Measurements from ENCODE around the gene CHMP1B. TPM values are rescaled to one million over a fixed set of nuclear protein-coding genes. Genes with fewer than 3 reads are reported as not detected.
"Not testable (repeated sequence)": the region's sequence is repeated elsewhere in the genome, so short reads cannot be mapped to it uniquely, and the experiment has no call there.

Gene CHMP1B
- total and polyA plus RNA-seq, 9 of the 15 experiments (the other 6 are each of a cell fraction or from before 2014, with no cell fraction given): 12.3 to 29.9 (median 19.0) TPM

DNA sequence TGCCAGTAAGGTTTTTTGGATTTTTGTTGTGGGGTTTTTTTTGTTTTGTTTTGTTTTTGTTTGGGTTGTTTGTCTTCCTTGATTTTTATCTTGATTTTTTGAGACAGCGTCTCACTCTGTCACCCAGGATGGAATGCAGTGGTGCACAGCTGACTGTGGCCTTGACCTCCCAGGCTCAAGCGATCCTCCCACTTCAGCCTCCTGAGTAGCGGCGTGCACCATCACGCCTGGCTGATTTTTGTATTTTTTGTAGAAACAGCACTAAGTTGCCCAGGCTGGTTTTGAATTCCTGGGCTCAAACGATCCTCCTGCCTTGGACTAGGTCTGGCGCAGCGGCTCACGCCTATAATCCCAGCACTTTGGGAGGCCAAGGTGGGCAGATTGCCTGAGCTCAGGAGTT, 40.5 kb downstream of the CHMP1B start:
- Histone ChIP-seq H3K36me3 (ENCODE audit: control insufficient read depth, insufficient read depth, low read length) (peaks cover 5% of the 10 kb centered on the region; the same call in 1 of the 3 replicates), H3K4me2 (ENCODE audit: insufficient read depth, low read length) (no peak overlapping the region), H3K9me1 (ENCODE audit: control insufficient read depth, insufficient read depth, low read length) (no peaks in the 10 kb centered on the region), H2AFZ (ENCODE audit: low read depth, low read length) (no peak overlapping the region), H3K79me2 (ENCODE audit: control insufficient read depth, insufficient read depth, low read length) (no peaks in the 10 kb centered on the region), H3K4me1 (replicated peaks in 1 of 2; ENCODE audit: control insufficient read depth in 2 of 2, insufficient read depth in 2 of 2, low read length in 2 of 2) (peaks cover 0 to 4% of the 10 kb centered on the region in 2 experiments; a peak in 3 of 5 replicates), H3K9me3 (replicated peaks; ENCODE audit: control insufficient read depth, insufficient read depth, low read depth, low read length) (no peaks in the 10 kb centered on the region), H3K27me3 (ENCODE audit: control insufficient read depth in 2 of 2, insufficient read depth in 2 of 2, low read length in 2 of 2) (no peaks in the 10 kb centered on the region), H3K9ac (ENCODE audit: insufficient read depth in 1 of 2, low read depth in 2 of 2, low read length in 2 of 2) (no peak overlapping the region), H4K20me1 (replicated peaks; ENCODE audit: control insufficient read depth, insufficient read depth, low read length) (no peaks in the 10 kb centered on the region), H3K4me3 (no peak overlapping the region), H3K27ac (ENCODE audit: extremely low read depth, low read depth, low read length) (no peak overlapping the region)
- no TSS peak for BruUV-seq (replicated peaks)
- WGBS (ENCODE audit: insufficient coverage, low coverage, missing lambda C conversion rate): 75% methylated on average over 9 of the region's 9 CpGs
- intact Hi-C loops (cut with micrococcal nuclease): no loop called here
- TF ChIP-seq PHF21A (IDR thresholded peaks at IDR 0.05; ENCODE audit: borderline replicate concordance, low read depth) (no peak), ZNF766 (CRISPR knock-in tag; conservative IDR thresholded peaks at IDR 0.05) (no peak), ZNF253 (CRISPR knock-in tag; conservative IDR thresholded peaks at IDR 0.05) (no peak), POLR3A (IDR thresholded peaks at IDR 0.05; ENCODE audit: borderline replicate concordance, extremely low read depth, insufficient read depth, insufficient read length) (no peak), KAT8 (IDR thresholded peaks at IDR 0.05; ENCODE audit: low read depth) (no peak)
- TF ChIP-seq, protein P1, sequence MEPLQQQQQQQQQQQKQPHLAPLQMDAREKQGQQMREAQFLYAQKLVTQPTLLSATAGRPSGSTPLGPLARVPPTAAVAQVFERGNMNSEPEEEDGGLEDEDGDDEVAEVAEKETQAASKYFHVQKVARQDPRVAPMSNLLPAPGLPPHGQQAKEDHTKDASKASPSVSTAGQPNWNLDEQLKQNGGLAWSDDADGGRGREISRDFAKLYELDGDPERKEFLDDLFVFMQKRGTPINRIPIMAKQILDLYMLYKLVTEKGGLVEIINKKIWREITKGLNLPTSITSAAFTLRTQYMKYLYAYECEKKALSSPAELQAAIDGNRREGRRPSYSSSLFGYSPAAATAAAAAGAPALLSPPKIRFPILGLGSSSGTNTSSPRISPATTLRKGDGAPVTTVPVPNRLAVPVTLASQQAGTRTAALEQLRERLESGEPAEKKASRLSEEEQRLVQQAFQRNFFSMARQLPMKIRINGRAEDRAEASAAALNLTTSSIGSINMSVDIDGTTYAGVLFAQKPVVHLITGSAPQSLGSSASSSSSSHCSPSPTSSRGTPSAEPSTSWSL (CRISPR knock-in tag; IDR thresholded peaks at IDR 0.05; ENCODE audit: borderline replicate concordance): no peak
- TF ChIP-seq, protein P2, sequence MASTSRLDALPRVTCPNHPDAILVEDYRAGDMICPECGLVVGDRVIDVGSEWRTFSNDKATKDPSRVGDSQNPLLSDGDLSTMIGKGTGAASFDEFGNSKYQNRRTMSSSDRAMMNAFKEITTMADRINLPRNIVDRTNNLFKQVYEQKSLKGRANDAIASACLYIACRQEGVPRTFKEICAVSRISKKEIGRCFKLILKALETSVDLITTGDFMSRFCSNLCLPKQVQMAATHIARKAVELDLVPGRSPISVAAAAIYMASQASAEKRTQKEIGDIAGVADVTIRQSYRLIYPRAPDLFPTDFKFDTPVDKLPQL (IDR thresholded peaks at IDR 0.05; ENCODE audit: extremely low read depth, insufficient read length): no peak
- ChIA-PET CTCF (ENCODE audit: low intra/inter-chr PET ratio) (no interaction called here), POLR2A (interaction anchor here (0.6 to 1.4 kb wide), 4 partner anchors 11 to 416 kb away, joined by 3 to 6 read pairs (median 4); no protein-coding TSS in a partner anchor)
- ATAC-seq (no peak), DNase-seq (ENCODE audit: extremely low read depth in 1 of 4, low spot score in 3 of 4) (no peak), FAIRE-seq (no peak)
- in situ Hi-C loops (cut with MboI): no loop called here

GRCh38 chr18:11892438-11892837, 41.2 kb downstream of the CHMP1B start:
- POLR2A ChIA-PET: interaction anchor here (1.2 kb wide), 1 partner anchor 15 kb away, joined by 3 read pairs; no protein-coding TSS in a partner anchor
- in situ Hi-C loops (cut with MboI); FAIRE-seq; H4K20me1 ChIP-seq (replicated peaks; ENCODE audit: control insufficient read depth, insufficient read depth, low read length); H2AFZ ChIP-seq (ENCODE audit: low read depth, low read length); ATAC-seq; H3K9me1 ChIP-seq (ENCODE audit: control insufficient read depth, insufficient read depth, low read length); H3K4me1 ChIP-seq (replicated peaks in 1 of 2; ENCODE audit: control insufficient read depth in 2 of 2, insufficient read depth in 2 of 2, low read length in 2 of 2); H3K9ac ChIP-seq (ENCODE audit: insufficient read depth in 1 of 2, low read depth in 2 of 2, low read length in 2 of 2); H3K27me3 ChIP-seq (ENCODE audit: control insufficient read depth in 2 of 2, insufficient read depth in 2 of 2, low read length in 2 of 2); CTCF ChIA-PET (ENCODE audit: low intra/inter-chr PET ratio); H3K9me3 ChIP-seq (replicated peaks; ENCODE audit: control insufficient read depth, insufficient read depth, low read depth, low read length); H3K4me3 ChIP-seq; intact Hi-C loops (cut with micrococcal nuclease); H3K79me2 ChIP-seq (ENCODE audit: control insufficient read depth, insufficient read depth, low read length); H3K36me3 ChIP-seq (ENCODE audit: control insufficient read depth, insufficient read depth, low read length); BruUV-seq (replicated peaks); H3K4me2 ChIP-seq (ENCODE audit: insufficient read depth, low read length); H3K27ac ChIP-seq (ENCODE audit: extremely low read depth, low read depth, low read length); DNase-seq (ENCODE audit: extremely low read depth in 1 of 4, low spot score in 3 of 4): not testable (repeated sequence)
- 62% methylated on average over 7 of the region's 7 CpGs for WGBS (ENCODE audit: insufficient coverage, low coverage, missing lambda C conversion rate)
